ENCODE measurements around the gene SMIM45.
A peak's percentile ranks its signal among the peaks of the same experiment; 100 is the strongest.

SMIM45 gene

GRCh38 chr22:41951898-41952474, at the start of gene SMIM45:
SMIM45 (plus strand) TSS chr22:41952150.
- DNase-seq (ENCODE audit: low spot score) = no peak

GRCh38 chr22:41902932-41903421, 49.0 kb upstream of the SMIM45 start:
- DNase-seq (ENCODE audit: low spot score) = no peak

GRCh38 chr22:41904450-41905410, 47.2 kb upstream of the SMIM45 start:
- no peak for DNase-seq (ENCODE audit: low spot score)

- no peak for DNase-seq (ENCODE audit: low spot score)
Measured at GRCh38 chr22:41905411-41906202, 46.3 kb upstream of the SMIM45 start.

GRCh38 chr22:41906822-41907221, 45.1 kb upstream of the SMIM45 start:
- no peak for DNase-seq (ENCODE audit: low spot score)

- peak; percentile 82 for DNase-seq (ENCODE audit: low spot score)
Measured at GRCh38 chr22:41907436-41908401, 44.2 kb upstream of the SMIM45 start.

GRCh38 chr22:41908411-41909309, 43.3 kb upstream of the SMIM45 start:
- no peak for DNase-seq (ENCODE audit: low spot score)

GRCh38 chr22:41909310-41910049, 42.5 kb upstream of the SMIM45 start:
- no peak for DNase-seq (ENCODE audit: low spot score)

GRCh38 chr22:41910050-41911000, 41.6 kb upstream of the SMIM45 start:
- no peak for DNase-seq (ENCODE audit: low spot score)

- no peak for DNase-seq (ENCODE audit: low spot score)
Measured at GRCh38 chr22:41911001-41911611, 40.8 kb upstream of the SMIM45 start.

- no peak for DNase-seq (ENCODE audit: low spot score)
Measured at GRCh38 chr22:41912338-41913039, 39.5 kb upstream of the SMIM45 start.

GRCh38 chr22:41913040-41913719, 38.8 kb upstream of the SMIM45 start:
- DNase-seq (ENCODE audit: low spot score) = no peak

GRCh38 chr22:41913842-41914534, 38.0 kb upstream of the SMIM45 start:
- DNase-seq (ENCODE audit: low spot score) = no peak

- no peak for DNase-seq (ENCODE audit: low spot score)
Measured at GRCh38 chr22:41914611-41915034, 37.3 kb upstream of the SMIM45 start.

- DNase-seq (ENCODE audit: low spot score) = no peak
Measured at GRCh38 chr22:41915035-41915785, 36.7 kb upstream of the SMIM45 start, which contains the start of gene SHISA8. SHISA8 (minus strand) TSS chr22:41915074; CDS start chr22:41914667, 407 bp downstream.
